ENCODE measurements around the gene PHC1.

GRCh38 chr12:8871068-8871467, 43.2 kb upstream of the PHC1 start:
- TF ChIP-seq CTCF (conservative IDR thresholded peaks at IDR 0.05) = no peak
- TF ChIP-seq ZFX (IDR thresholded peaks at IDR 0.05) = no peak
